Spleen (tissue), 7 donors: ENCODE measurements around the gene THOC2.
"Not testable (repeated sequence)": the region's sequence is repeated elsewhere in the genome, so short reads cannot be mapped to it uniquely, and the experiment has no call there.

Experiments
- POLR2A ChIP-seq, 3 donors: fragments of 450-650 bp; IDR thresholded peaks; one replicate each; pipeline ENCODE4 v1.5.1; 2017; ENCODE audit warnings: antibody characterized with exemption in 3 of 3, mild to moderate bottlenecking in 1 of 3
- POLR2AphosphoS5 ChIP-seq, 3 donors: sonication (generic); formaldehyde crosslinking; IDR thresholded peaks; one replicate each; pipeline ENCODE4 v1.5.1; 2017; ENCODE audit warnings: antibody characterized with exemption in 3 of 3
- TF ChIP-seq, protein P1 (sequence below), 11 experiments: fragments of 200-600 bp in 7 of 11; fragments of 450-650 bp in 4 of 11; sonication (generic) in 4 of 11; IDR thresholded peaks in 8 of 11; conservative IDR thresholded peaks in 3 of 11; 1 replicate in 7 of 11; 2 replicates in 4 of 11; pipeline versions ENCODE4 v1.4.0 to v1.8.0; 2016 to 2021; ENCODE audit warnings: antibody characterized with exemption in 11 of 11, inconsistent platforms in 4 of 11, mild to moderate bottlenecking in 1 of 11
- donor health status: DM: no; HTN: no; CAD: no; lungs with moderate emphysema.
- donor health status: DM: no; HTN: no; CAD: no.
- donor health status: DM: no; HTN: no; CAD: no.

DNA sequence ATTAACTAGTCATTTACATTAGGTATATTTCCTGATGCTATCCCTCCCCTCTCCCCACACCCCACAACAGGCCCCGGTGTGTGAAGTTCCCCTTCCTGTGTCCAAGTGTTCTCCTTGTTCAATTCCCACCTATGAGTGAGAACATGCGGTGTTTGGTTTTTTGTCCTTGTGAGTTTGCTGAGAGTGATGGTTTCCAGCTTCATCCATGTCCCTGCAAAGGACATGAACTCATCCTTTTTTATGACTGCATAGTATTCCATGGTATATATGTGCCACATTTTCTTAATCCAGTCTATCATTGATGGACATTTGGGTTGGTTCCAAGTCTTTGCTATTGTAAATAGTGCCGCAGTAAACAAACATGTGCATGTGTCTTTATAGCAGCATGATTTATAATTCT lies 69.1 kb downstream of the THOC2 start:
- TF ChIP-seq, protein P1, sequence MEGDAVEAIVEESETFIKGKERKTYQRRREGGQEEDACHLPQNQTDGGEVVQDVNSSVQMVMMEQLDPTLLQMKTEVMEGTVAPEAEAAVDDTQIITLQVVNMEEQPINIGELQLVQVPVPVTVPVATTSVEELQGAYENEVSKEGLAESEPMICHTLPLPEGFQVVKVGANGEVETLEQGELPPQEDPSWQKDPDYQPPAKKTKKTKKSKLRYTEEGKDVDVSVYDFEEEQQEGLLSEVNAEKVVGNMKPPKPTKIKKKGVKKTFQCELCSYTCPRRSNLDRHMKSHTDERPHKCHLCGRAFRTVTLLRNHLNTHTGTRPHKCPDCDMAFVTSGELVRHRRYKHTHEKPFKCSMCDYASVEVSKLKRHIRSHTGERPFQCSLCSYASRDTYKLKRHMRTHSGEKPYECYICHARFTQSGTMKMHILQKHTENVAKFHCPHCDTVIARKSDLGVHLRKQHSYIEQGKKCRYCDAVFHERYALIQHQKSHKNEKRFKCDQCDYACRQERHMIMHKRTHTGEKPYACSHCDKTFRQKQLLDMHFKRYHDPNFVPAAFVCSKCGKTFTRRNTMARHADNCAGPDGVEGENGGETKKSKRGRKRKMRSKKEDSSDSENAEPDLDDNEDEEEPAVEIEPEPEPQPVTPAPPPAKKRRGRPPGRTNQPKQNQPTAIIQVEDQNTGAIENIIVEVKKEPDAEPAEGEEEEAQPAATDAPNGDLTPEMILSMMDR (IDR thresholded peaks at IDR 0.05 in 8 of 11, conservative IDR thresholded peaks at IDR 0.05 in 3 of 11), result not testable (repeated sequence)
- not testable (repeated sequence) for TF ChIP-seq POLR2A, POLR2AphosphoS5 (IDR thresholded peaks at IDR 0.05)
